GM13977 (cell line): ENCODE results near the gene IKZF1.

ENCODE experiments used
- DNase-seq: peaks from one replicate; pipeline ENCODE4 v3.0.0; 2012; ENCODE audit warnings: low spot score
- CTCF ChIP-seq: IDR thresholded peaks from 2 replicates; pipeline ENCODE4 v1.5.1; 2012; ENCODE audit warnings: mild to moderate bottlenecking, control low read depth; ENCODE audit not compliant: insufficient read depth; ENCODE audit errors: extremely low read depth, missing control alignments
- in situ Hi-C: fragments of 300-500 bp; cut with MboI; formaldehyde crosslinking; loops from one replicate; pipeline ENCODE4 v1.12.0; 2022; ENCODE audit warnings: low sequenced_read_pairs, low pct_unique_long_range_greater_than_20kb, mixed read lengths, inconsistent platforms; ENCODE audit not compliant: unreplicated experiment

Gene IKZF1

GRCh38 chr7:50346545-50347497, 42.3 kb downstream of the IKZF1 start:
- no peak for DNase-seq
- no peak for TF ChIP-seq CTCF
- in situ Hi-C loops = no loop called here

- in situ Hi-C loops = no loop called here
- no peak for TF ChIP-seq CTCF
- no peak for DNase-seq
These were observed 43.2 kb downstream of the IKZF1 start for GRCh38 chr7:50347693-50348092.

GRCh38 chr7:50348469-50349162, 44.1 kb downstream of the IKZF1 start:
- no peak for TF ChIP-seq CTCF
- in situ Hi-C loops = no loop called here
- DNase-seq = no peak

- in situ Hi-C loops = no loop called here
- DNase-seq = no peak
- TF ChIP-seq CTCF = no peak
These were observed 44.9 kb downstream of the IKZF1 start for GRCh38 chr7:50349399-50349798.

- TF ChIP-seq CTCF = no peak
- in situ Hi-C loops = loop anchor here (25.0 kb wide), 1 partner anchor 213 kb away; no protein-coding TSS in a partner anchor
- DNase-seq = peak; percentile 68
These were observed 45.7 kb downstream of the IKZF1 start for GRCh38 chr7:50349963-50350944.

- TF ChIP-seq CTCF = no peak
- no peak for DNase-seq
- in situ Hi-C loops = loop anchor here (25.0 kb wide), 1 partner anchor 214 kb away; no protein-coding TSS in a partner anchor
These were observed 46.8 kb downstream of the IKZF1 start for GRCh38 chr7:50351267-50351666.
